GM12872 (cell line): ENCODE measurements around the gene GDPD5.
A peak's percentile ranks its signal among the peaks of the same experiment; 100 is the strongest.

Source experiments
- TF ChIP-seq, protein P1 (sequence below): IDR thresholded peaks from 3 replicates; pipeline ENCODE4 v1.5.1; 2011; ENCODE audit warnings: low read depth, mild to moderate bottlenecking, low read length, moderate library complexity; ENCODE audit not compliant: insufficient read depth

GDPD5 gene

DNA sequence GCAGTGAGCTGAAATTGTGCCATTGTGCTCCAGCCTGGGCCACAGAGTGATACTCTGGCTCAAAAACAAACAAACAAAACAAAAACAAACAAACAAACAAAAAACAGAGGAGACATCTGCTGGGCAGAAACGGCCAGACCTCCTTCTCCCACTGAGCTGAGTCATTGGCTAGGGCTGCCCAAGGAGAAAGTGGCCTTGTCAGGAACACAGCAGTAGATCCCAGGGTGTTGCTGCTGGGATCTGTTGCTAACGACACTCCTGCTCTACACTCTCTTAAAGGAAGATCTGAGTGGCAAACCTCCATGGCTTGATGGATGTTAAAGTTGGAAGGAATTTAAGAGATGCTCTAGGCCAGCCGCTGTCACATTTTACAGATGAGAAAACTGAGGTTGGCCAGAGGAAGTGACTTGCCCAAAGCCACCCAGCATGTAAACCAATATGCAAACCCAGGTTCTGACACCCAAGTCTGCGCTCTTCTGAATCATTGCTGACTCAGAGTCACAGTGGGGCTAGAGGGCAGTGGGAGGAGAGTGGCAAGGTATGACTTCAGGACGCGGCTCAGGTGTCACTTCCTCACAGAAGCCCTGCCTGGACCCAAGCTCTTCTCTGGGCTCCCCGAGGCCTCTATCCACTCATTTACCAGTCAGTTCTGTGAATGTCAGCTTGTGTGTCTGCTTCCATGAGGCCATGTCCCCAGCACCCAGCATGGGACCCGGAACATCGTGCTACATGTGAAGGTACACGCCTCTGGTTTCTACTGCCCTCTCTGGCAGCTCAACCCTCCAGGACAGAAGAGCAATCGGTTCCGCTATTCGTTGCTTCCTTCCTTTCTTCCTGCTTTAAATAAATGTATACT, 11.3 kb upstream of the GDPD5 start:
- TF ChIP-seq, protein P1, sequence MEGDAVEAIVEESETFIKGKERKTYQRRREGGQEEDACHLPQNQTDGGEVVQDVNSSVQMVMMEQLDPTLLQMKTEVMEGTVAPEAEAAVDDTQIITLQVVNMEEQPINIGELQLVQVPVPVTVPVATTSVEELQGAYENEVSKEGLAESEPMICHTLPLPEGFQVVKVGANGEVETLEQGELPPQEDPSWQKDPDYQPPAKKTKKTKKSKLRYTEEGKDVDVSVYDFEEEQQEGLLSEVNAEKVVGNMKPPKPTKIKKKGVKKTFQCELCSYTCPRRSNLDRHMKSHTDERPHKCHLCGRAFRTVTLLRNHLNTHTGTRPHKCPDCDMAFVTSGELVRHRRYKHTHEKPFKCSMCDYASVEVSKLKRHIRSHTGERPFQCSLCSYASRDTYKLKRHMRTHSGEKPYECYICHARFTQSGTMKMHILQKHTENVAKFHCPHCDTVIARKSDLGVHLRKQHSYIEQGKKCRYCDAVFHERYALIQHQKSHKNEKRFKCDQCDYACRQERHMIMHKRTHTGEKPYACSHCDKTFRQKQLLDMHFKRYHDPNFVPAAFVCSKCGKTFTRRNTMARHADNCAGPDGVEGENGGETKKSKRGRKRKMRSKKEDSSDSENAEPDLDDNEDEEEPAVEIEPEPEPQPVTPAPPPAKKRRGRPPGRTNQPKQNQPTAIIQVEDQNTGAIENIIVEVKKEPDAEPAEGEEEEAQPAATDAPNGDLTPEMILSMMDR: peak; percentile 25; the same call in 1 of the 3 replicates

GRCh38 chr11:75535071-75535470, 9.3 kb upstream of the GDPD5 start:
- TF ChIP-seq, protein P1: no peak

DNA sequence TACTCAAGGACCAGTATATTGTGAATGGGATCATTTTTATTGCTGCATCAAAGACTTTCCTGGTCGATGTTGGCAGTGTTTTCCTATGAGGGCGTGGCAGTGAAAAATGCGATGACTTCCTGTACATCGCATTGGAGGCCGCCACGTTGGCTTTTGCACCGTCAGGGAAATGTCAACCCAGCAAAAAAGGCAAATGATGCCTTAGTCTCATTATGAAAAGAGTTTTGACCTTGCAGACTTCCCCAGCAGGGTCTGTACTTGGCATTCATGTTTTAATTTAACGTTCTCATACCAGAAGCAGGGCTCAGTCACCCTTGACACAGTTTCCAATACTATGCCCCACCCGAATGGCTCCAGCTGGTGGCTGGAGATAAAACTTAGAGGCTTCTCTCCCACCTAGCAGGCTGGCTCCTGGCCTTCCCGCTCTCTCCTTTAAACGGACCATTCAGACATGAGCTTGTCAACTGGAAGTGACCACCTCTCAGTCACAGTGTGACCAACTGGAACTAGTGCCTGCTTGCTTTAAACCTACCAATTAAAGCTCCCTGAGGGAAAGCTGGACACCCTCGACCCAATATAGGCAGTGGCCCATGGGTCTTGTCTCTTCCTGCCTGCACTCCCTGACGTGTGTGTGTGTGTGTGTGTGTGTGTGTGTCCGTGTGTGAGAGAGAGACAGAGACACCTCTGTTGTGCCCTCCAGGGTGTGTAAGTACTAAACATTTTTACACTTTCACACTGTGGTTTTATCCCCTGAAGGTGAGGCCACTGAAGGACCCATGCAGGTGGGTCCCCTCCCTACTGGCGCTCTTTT, 8.7 kb upstream of the GDPD5 start:
- TF ChIP-seq, protein P1: no peak

DNA sequence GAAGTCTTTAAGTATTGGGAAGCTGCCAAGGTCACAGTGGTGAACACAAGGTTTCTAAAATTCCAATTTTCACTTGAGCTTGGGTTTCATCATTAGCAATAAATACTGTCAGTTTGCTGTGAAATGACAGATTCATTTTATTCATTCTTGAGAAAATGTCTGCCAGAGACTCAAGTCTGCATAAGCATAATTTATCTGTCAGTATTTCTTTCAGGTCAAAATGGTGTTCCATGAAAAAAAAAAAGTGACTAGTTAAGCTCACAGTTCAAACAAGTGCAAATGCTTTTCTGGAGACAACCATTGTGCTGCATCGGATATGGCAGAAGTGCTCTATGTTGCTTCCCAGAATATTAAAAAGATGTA, 8.1 kb upstream of the GDPD5 start:
- TF ChIP-seq, protein P1: no peak

DNA sequence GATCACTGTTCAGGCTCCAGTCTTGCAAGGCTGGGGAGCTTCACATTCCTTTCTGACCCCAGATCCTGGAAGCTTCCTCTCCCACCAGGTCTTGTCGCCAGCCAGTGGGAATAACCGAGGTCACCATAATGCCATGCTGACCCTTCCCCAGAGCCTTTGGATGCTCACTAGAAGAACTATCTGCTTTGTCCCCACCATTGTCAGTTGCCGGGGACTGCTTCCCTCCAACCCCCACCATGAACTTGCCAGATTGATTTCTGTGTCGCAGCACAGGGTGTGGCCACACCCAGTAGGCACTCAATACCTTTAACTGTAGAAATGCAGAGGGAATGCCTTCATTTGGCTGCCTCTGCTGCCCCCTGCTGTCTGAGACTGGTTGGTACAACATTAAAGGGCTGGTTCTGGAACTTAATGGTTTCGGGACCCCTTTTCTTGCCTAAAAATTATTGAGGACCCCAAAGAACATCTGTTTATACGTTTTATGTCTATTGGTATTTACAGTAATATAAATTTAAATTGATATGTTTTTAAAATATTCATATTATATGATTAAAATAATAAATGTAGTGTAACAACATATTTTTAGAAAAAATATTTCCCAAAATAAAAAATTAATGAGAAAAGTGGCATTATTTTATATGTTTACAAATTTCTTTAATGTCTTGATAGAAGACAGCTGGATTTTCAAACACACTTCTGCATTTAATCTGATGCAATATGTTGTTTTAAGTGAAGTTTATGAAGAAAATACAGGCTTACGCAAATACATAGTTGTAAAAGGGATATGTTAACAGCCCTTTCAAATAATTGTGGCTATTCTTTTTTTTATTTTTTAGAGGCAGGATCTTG, 6.7 kb upstream of the GDPD5 start:
- TF ChIP-seq, protein P1: peak; percentile 77

- TF ChIP-seq, protein P1: no peak
These were observed 5.6 kb upstream of the GDPD5 start for GRCh38 chr11:75531325-75531724.

GRCh38 chr11:75530577-75530976, 4.8 kb upstream of the GDPD5 start:
- TF ChIP-seq, protein P1: no peak
